IMR-90 (cell line): ENCODE measurements around the gene MARCHF3. TPM values are rescaled to one million over a fixed set of nuclear protein-coding genes. Genes with fewer than 3 reads are reported as not detected.

ENCODE experiments used
- ATAC-seq: fragments of 200-7000 bp; cut with Tn5 transposase; 2 replicates; pipeline ENCODE4 v1.9.1; 2020; ENCODE audit warnings: low read depth, mild to moderate bottlenecking, moderate library complexity
- BruUV-seq: library from RNA; stranded (reverse); fragments of 400-500 nt; replicated peaks from 2 replicates; lab custom pipeline; 2021; lab: Mats Ljungman, UMichigan
- CTCF ChIA-PET: fragments of 300-600 bp; formaldehyde crosslinking; extraction: SDS; loops from one replicate; lab custom pipeline; 2021; ENCODE audit warnings: antibody characterized with exemption; lab: Yijun Ruan, JAX
- POLR2A ChIA-PET: fragments of 300-600 bp; sonication (Branson Sonifier 250); formaldehyde crosslinking; loops from one replicate; lab custom pipeline; 2022; ENCODE audit warnings: antibody characterized with exemption; ENCODE audit not compliant: unreplicated experiment; lab: Charles Lee
- DNase-seq: peaks from one replicate; pipeline ENCODE4 v3.0.0; 2013
- H2AFZ ChIP-seq: replicated peaks from 2 replicates; pipeline ENCODE3; 2013; ENCODE audit warnings: low read length, mild to moderate bottlenecking; ENCODE audit not compliant: poor library complexity
- H2AK5ac ChIP-seq: 2 replicates; pipeline ENCODE4 v1.6.1; 2013; ENCODE audit warnings: low read depth, low read length, inconsistent platforms
- H2AK9ac ChIP-seq: replicated peaks from 2 replicates; pipeline ENCODE3; 2013; ENCODE audit warnings: mild to moderate bottlenecking, low read depth, low read length, moderate library complexity; ENCODE audit not compliant: poor library complexity
- H2BK120ac ChIP-seq: 2 replicates; pipeline ENCODE4 v1.6.1; 2013; ENCODE audit warnings: low read depth, low read length, inconsistent platforms
- H2BK15ac ChIP-seq: 3 replicates; pipeline ENCODE4 v1.6.1; 2013; ENCODE audit warnings: low read depth, low read length, inconsistent platforms
- H2BK20ac ChIP-seq: 2 replicates; pipeline ENCODE4 v1.6.1; 2013; ENCODE audit warnings: low read depth, mild to moderate bottlenecking, inconsistent platforms, low read length, moderate library complexity
- H2BK5ac ChIP-seq: 2 replicates; pipeline ENCODE4 v1.6.1; 2013; ENCODE audit warnings: mild to moderate bottlenecking, low read depth, low read length, inconsistent platforms; ENCODE audit not compliant: poor library complexity, severe bottlenecking
- H3K14ac ChIP-seq: replicated peaks from 2 replicates; pipeline ENCODE4 v1.6.1; 2013; ENCODE audit warnings: low read depth, low read length, inconsistent platforms
- H3K18ac ChIP-seq: 2 replicates; pipeline ENCODE4 v1.6.1; 2013; ENCODE audit warnings: low read depth, low read length, control low read depth
- H3K23ac ChIP-seq: 2 replicates; pipeline ENCODE4 v1.6.1; 2013; ENCODE audit warnings: low read depth, low read length, inconsistent platforms
- H3K27ac ChIP-seq: 2 replicates; pipeline ENCODE4 v1.5.1; 2013; ENCODE audit warnings: mild to moderate bottlenecking, control low read depth, low read length; ENCODE audit not compliant: insufficient read depth
- H3K27me3 ChIP-seq: 2 replicates; pipeline ENCODE4 v1.6.1; 2013; ENCODE audit warnings: low read length; ENCODE audit not compliant: control insufficient read depth, insufficient read depth
- H3K36me3 ChIP-seq: 2 replicates; pipeline ENCODE4 v1.6.1; 2013; ENCODE audit warnings: low read length, mixed read lengths; ENCODE audit not compliant: control insufficient read depth, insufficient read depth
- H3K4ac ChIP-seq: 2 replicates; pipeline ENCODE4 v1.6.1; 2013; ENCODE audit warnings: low read depth, low read length, inconsistent platforms
- H3K4me1 ChIP-seq: 2 replicates; pipeline ENCODE4 v1.6.1; 2013; ENCODE audit warnings: low read length, mixed read lengths; ENCODE audit not compliant: control insufficient read depth, insufficient read depth
- H3K4me2 ChIP-seq: 2 replicates; pipeline ENCODE4 v1.6.1; 2013; ENCODE audit warnings: low read depth, mild to moderate bottlenecking, control low read depth, low read length, moderate library complexity
- H3K4me3 ChIP-seq: 2 replicates; pipeline ENCODE4 v1.5.1; 2013; ENCODE audit warnings: low read depth, mild to moderate bottlenecking, control low read depth, low read length, moderate library complexity; ENCODE audit not compliant: insufficient read depth
- H3K56ac ChIP-seq: 2 replicates; pipeline ENCODE4 v1.6.1; 2013; ENCODE audit warnings: low read length, inconsistent platforms; ENCODE audit not compliant: insufficient read depth; ENCODE audit errors: extremely low read depth
- H3K79me1 ChIP-seq, 2 experiments: 2 replicates each; pipeline ENCODE4 v1.6.1; 2013; ENCODE audit warnings: low read length in 2 of 2, inconsistent platforms in 1 of 2, low read depth in 1 of 2
- H3K9ac ChIP-seq: 2 replicates; pipeline ENCODE4 v1.6.1; 2013; ENCODE audit warnings: low read depth, low read length, control low read depth
- H3K9me1 ChIP-seq: 2 replicates; pipeline ENCODE4 v1.6.1; 2013; ENCODE audit warnings: low read length, inconsistent platforms; ENCODE audit not compliant: insufficient read depth
- H3K9me3 ChIP-seq: 2 replicates; pipeline ENCODE4 v1.6.1; 2013; ENCODE audit warnings: low read length; ENCODE audit not compliant: control insufficient read depth, insufficient read depth
- H4K20me1 ChIP-seq: 2 replicates; pipeline ENCODE4 v1.6.1; 2013; ENCODE audit warnings: low read length, inconsistent platforms; ENCODE audit not compliant: insufficient read depth
- H4K5ac ChIP-seq: 2 replicates; pipeline ENCODE4 v1.6.1; 2013; ENCODE audit warnings: mild to moderate bottlenecking, low read depth, low read length, control low read depth
- H4K8ac ChIP-seq, 2 experiments: 2 replicates each; pipeline ENCODE4 v1.6.1; 2013; ENCODE audit warnings: low read depth in 2 of 2, low read length in 2 of 2, control low read depth in 1 of 2, inconsistent platforms in 1 of 2
- H4K91ac ChIP-seq: 2 replicates; pipeline ENCODE4 v1.6.1; 2013; ENCODE audit warnings: low read depth, low read length, inconsistent platforms; ENCODE audit not compliant: insufficient read depth
- BHLHE40 ChIP-seq: fragments of 150-350 bp; IDR thresholded peaks from 2 replicates; pipeline ENCODE4 v1.6.1; 2016; ENCODE audit warnings: mild to moderate bottlenecking, low read depth, low read length
- CEBPB ChIP-seq: IDR thresholded peaks from 2 replicates; pipeline ENCODE4 v1.6.1; 2012; ENCODE audit warnings: low read depth, low read length, improper control_type of control experiment
- CHD1 ChIP-seq: IDR thresholded peaks from 2 replicates; pipeline ENCODE4 v1.6.1; 2012; ENCODE audit warnings: low read depth, low read length, improper control_type of control experiment
- FOS ChIP-seq: fragments of 150-350 bp; IDR thresholded peaks from 2 replicates; pipeline ENCODE4 v1.6.1; 2016; ENCODE audit warnings: low read depth, low read length
- MAZ ChIP-seq: IDR thresholded peaks from 2 replicates; pipeline ENCODE4 v1.6.1; 2012; ENCODE audit warnings: low read depth, mild to moderate bottlenecking, low read length, improper control_type of control experiment, moderate library complexity, borderline replicate concordance
- NFE2L2 ChIP-seq: fragments of 150-350 bp; IDR thresholded peaks from 2 replicates; pipeline ENCODE4 v1.6.1; 2016; ENCODE audit warnings: low read depth, mild to moderate bottlenecking, low read length
- POLR2A ChIP-seq: IDR thresholded peaks from 2 replicates; pipeline ENCODE4 v1.6.1; 2012; ENCODE audit warnings: mild to moderate bottlenecking, low read depth, low read length
- RAD21 ChIP-seq: IDR thresholded peaks from 2 replicates; pipeline ENCODE4 v1.6.1; 2012; ENCODE audit warnings: low read length, improper control_type of control experiment
- RCOR1 ChIP-seq: IDR thresholded peaks from 2 replicates; pipeline ENCODE4 v1.6.1; 2012; ENCODE audit warnings: mild to moderate bottlenecking, low read length, improper control_type of control experiment; ENCODE audit not compliant: insufficient replicate concordance
- RFX5 ChIP-seq: IDR thresholded peaks from 2 replicates; pipeline ENCODE4 v1.8.0; 2012; ENCODE audit warnings: low read depth, mild to moderate bottlenecking, low read length, moderate library complexity
- SMC3 ChIP-seq: fragments of 150-350 bp; IDR thresholded peaks from 2 replicates; pipeline ENCODE4 v1.6.1; 2016; ENCODE audit warnings: low read depth, mild to moderate bottlenecking, antibody characterized with exemption, low read length, moderate library complexity
- USF2 ChIP-seq: fragments of 150-350 bp; IDR thresholded peaks from 2 replicates; pipeline ENCODE4 v1.6.1; 2017; ENCODE audit warnings: mild to moderate bottlenecking, antibody characterized with exemption, low read length, low read depth
- WGBS, 2 experiments: methylation state at CpG; one replicate each; pipeline versions ENCODE4 v1.1.5 to v1.1.7; 2013; ENCODE audit warnings: missing lambda C conversion rate in 2 of 2; ENCODE audit not compliant: insufficient read length in 1 of 2; ENCODE audit errors: extremely low coverage in 2 of 2; 5-methylcytosine and 5-hydroxymethylcytosine counted together
- dilution Hi-C: fragments of 300-500 bp; cut with HindIII; formaldehyde crosslinking; loops from one replicate; pipeline ENCODE4 v1.14.3; 2018; ENCODE audit warnings: low sequenced_read_pairs; ENCODE audit not compliant: unreplicated experiment
- in situ Hi-C: fragments of 300-500 bp; cut with MboI; formaldehyde crosslinking; loops from 3 replicates; pipeline ENCODE4 v1.14.3; 2019; ENCODE audit warnings: low sequenced_read_pairs, inconsistent platforms, mixed read lengths
- intact Hi-C: fragments of 100-400 bp; cut with micrococcal nuclease; formaldehyde crosslinking; loops from 2 replicates; pipeline ENCODE4 v1.10.0; 2022
- polyA plus RNA-seq, 3 experiments: library from polyadenylated mRNA; depleted of rRNA; stranded (reverse); fragments of >200 nt; gene quantifications; 2 replicates each; pipeline ENCODE4 v1.2.3, GENCODE V29; 2012; ENCODE audit warnings: low replicate concordance in 1 of 3
- total RNA-seq: library from RNA; depleted of rRNA; stranded (reverse); fragments of >200 nt; gene quantifications from 2 replicates; pipeline ENCODE4 v1.2.3, GENCODE V29; 2012

The MARCHF3 gene
- total and polyA plus RNA-seq, 2 of the 4 experiments (the other 2 are of a cell fraction), result 11.2 to 18.8 TPM

DNA sequence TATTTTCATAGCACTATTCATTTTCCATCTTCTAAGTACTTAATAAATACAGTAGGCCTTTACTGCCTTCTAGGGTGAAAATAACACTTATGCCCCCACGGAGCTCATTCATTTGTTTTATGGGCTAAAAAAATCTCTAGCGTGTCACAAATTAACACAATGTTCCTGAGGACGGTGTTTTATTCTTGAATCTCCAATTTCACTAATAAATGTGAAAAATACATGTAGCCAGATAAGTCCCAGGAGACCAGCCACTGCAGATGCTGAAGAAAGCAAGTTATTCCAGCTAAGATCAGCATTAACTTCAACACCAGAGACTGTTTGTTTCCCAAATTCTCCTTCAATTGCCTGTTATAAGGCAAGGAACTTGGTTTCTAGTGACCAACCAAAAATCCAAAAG lies 102.3 kb downstream of the MARCHF3 start:
- intact Hi-C loops (no loop called here), dilution Hi-C loops (no loop called here), in situ Hi-C loops (no loop called here)
- Histone ChIP-seq H3K27ac (no peak overlapping the region), H3K4ac (no peak overlapping the region), H2AK9ac (no peak overlapping the region), H4K8ac (no peak overlapping the region), H3K18ac (no peak overlapping the region), H3K79me1 (peaks cover 6 to 19% of the 10 kb centered on the region in 2 experiments), H3K9me1 (no peaks in the 10 kb centered on the region), H2BK5ac (no peak overlapping the region), H3K14ac (no peak overlapping the region), H2AK5ac (no peak overlapping the region), H3K23ac (no peak overlapping the region), H2AFZ (no peak overlapping the region), H3K9ac (no peak overlapping the region), H3K27me3 (no peaks in the 10 kb centered on the region), H2BK120ac (no peak overlapping the region), H4K91ac (no peak overlapping the region), H3K4me3 (no peak overlapping the region), H3K4me1 (peaks cover 2% of the 10 kb centered on the region), H3K9me3 (no peaks in the 10 kb centered on the region), H4K20me1 (no peaks in the 10 kb centered on the region), H4K5ac (no peak overlapping the region), H2BK15ac (no peak overlapping the region), H3K56ac (no peak overlapping the region), H3K4me2 (no peak overlapping the region), H2BK20ac (no peak overlapping the region), H3K36me3 (no peaks in the 10 kb centered on the region)
- DNase-seq (no peak), ATAC-seq (no peak)
- POLR2A ChIA-PET, result no interaction called here
- TF ChIP-seq RFX5, result no peak
- no peak for TF ChIP-seq BHLHE40
- no peak for TF ChIP-seq POLR2A
- TF ChIP-seq FOS, result no peak
- TF ChIP-seq MAZ, result no peak
- TF ChIP-seq RCOR1, result no peak
- no peak for TF ChIP-seq CEBPB
- TF ChIP-seq SMC3, result no peak
- TF ChIP-seq CHD1, result no peak
- no peak for TF ChIP-seq NFE2L2
- no peak for TF ChIP-seq RAD21
- no peak for TF ChIP-seq USF2
- no CpG with 5 or more reads among the region's 3 CpGs for WGBS, 2 experiments
- no TSS peak for BruUV-seq
- CTCF ChIA-PET, result no interaction called here
